Retinal pigment epithelial cell (primary cell): ENCODE measurements around the gene GBF1.
"Not testable (repeated sequence)": the region's sequence is repeated elsewhere in the genome, so short reads cannot be mapped to it uniquely, and the experiment has no call there.

Experiments used
- DNase-seq: peaks from one replicate; pipeline ENCODE4 v3.0.0-alpha.2; 2010; ENCODE audit warnings: low read depth
- H3K4me3 ChIP-seq: 2 replicates; pipeline ENCODE4 v1.5.1; 2011; ENCODE audit warnings: mild to moderate bottlenecking, low read length, control low read depth, moderate library complexity
- CTCF ChIP-seq: conservative IDR thresholded peaks from 2 replicates; pipeline ENCODE4 v1.5.1; 2011; ENCODE audit warnings: low read depth, low read length, control low read depth, inconsistent platforms

Gene GBF1

GRCh38 chr10:102211615-102212299, 33.6 kb upstream of the GBF1 start:
- no peak for DNase-seq
- no peak overlapping the region for H3K4me3 ChIP-seq
- TF ChIP-seq CTCF = no peak

DNA sequence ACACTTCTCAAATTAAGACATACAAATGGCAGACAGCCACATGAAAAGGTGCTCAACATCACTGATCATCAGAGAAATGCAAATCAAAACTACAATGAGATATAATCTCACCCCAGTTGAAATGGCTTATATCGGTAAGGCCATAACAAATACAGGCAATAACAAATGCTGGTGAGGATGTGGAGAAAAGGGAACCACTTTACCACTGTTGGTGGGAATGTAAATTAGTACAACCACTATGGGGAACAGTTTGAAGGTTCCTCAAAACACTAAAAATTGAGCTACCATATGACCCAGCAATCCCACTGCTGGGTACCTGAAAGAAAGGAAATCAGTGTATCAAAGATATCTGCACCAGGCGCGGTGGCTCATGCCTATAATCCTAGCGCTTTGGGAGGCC, 31.7 kb upstream of the GBF1 start:
- DNase-seq, H3K4me3 ChIP-seq: not testable (repeated sequence)

DNA sequence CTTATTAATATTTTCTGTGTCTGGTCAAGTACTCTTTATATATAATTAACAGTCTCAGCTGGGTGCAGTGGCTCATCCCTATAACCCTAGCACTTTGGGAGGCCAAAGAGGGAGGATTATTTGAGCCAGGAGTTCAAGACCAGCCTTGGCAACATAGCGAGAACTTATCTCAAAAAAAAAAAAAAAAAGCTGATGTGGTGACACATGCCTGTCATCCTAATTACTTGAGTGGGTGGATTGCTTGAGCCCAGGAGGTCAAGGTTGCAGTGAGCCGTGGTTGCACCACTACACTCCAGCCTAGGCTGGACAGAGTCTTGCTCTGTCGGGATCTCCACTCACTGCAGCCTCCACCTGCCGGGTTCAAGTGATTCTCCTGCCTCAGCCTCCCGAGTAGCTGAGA, 26.0 kb upstream of the GBF1 start:
- no peak for TF ChIP-seq CTCF
- H3K4me3 ChIP-seq = no peak overlapping the region

GRCh38 chr10:102220612-102221011, 24.7 kb upstream of the GBF1 start:
- TF ChIP-seq CTCF = no peak
- H3K4me3 ChIP-seq = no peak overlapping the region
- DNase-seq = no peak

More for the DNA sequence above, 26.0 kb upstream of the GBF1 start:
- no peak for DNase-seq

GRCh38 chr10:102222797-102223196, 22.5 kb upstream of the GBF1 start:
- no peak for TF ChIP-seq CTCF
- H3K4me3 ChIP-seq = no peak overlapping the region
- no peak for DNase-seq

- H3K4me3 ChIP-seq = peak within 1 kb of the TSS; percentile 33
- no peak for TF ChIP-seq CTCF
- peak; percentile 80 for DNase-seq
These were observed 19.4 kb upstream of the GBF1 start, which contains the start of gene ELOVL3 for GRCh38 chr10:102225646-102226541. Gene ELOVL3, plus strand, starts transcription at chr10:102226299. Its CDS starts 250 bp downstream, at chr10:102226549.

DNA sequence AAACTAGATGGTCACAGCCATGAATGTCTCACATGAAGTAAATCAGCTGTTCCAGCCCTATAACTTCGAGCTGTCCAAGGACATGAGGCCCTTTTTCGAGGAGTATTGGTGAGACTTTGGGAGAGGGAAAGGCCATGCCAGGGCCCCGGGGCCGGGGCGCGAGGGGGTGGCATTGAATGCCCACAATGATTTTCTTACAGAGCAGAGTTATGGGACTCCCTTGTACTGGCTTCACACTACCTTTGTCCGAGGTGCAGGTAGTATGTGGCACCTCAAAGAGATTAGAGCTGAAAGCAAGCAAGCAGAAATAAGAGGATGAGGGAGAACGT, 18.8 kb upstream of the GBF1 start:
- no peak for TF ChIP-seq CTCF
- no peak overlapping the region for H3K4me3 ChIP-seq
- no peak for DNase-seq
